22Rv1 (cell line): Measurements from ENCODE around the gene ZNF558.

Experiments
- ZFX ChIP-seq: fragments of 450-650 bp; IDR thresholded peaks from 2 replicates; pipeline ENCODE4 v1.6.1; 2017; ENCODE audit warnings: antibody characterized with exemption, borderline replicate concordance
- TF ChIP-seq, protein P1 (sequence below): fragments of 450-650 bp; IDR thresholded peaks from 2 replicates; pipeline ENCODE4 v1.5.1; 2017; ENCODE audit warnings: mild to moderate bottlenecking

DNA sequence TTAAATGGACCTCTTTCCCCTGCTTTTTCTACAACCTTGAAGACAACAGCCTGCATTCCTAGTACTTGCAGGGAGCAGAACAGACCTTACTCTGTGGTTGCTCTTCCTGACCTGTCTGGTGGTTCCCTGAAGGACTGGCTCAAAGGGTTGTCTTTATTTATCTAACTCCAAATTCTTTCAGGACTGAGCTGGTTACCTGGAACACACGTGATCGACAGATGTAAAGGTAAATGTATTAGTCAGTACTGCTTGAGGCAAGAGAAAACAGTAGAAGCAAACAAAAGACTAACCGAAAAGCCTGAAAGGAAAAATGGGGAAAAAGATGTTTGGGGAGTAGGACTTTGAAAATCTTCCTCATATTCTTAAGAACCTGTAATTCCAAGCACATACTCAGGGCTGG lies 17.9 kb downstream of the ZNF558 start:
- TF ChIP-seq, protein P1, sequence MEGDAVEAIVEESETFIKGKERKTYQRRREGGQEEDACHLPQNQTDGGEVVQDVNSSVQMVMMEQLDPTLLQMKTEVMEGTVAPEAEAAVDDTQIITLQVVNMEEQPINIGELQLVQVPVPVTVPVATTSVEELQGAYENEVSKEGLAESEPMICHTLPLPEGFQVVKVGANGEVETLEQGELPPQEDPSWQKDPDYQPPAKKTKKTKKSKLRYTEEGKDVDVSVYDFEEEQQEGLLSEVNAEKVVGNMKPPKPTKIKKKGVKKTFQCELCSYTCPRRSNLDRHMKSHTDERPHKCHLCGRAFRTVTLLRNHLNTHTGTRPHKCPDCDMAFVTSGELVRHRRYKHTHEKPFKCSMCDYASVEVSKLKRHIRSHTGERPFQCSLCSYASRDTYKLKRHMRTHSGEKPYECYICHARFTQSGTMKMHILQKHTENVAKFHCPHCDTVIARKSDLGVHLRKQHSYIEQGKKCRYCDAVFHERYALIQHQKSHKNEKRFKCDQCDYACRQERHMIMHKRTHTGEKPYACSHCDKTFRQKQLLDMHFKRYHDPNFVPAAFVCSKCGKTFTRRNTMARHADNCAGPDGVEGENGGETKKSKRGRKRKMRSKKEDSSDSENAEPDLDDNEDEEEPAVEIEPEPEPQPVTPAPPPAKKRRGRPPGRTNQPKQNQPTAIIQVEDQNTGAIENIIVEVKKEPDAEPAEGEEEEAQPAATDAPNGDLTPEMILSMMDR: no peak
- TF ChIP-seq ZFX: no peak
